ENCODE results near the gene NUCB1.

Gene NUCB1

GRCh38 chr19:48899781-48900476, at the start of gene NUCB1:
Gene NUCB1, plus strand, starts transcription at chr19:48900312. Its CDS starts 485 bp downstream, at chr19:48900797.
- Histone ChIP-seq H3K4me1 (ENCODE audit: low read length) (no peaks in the 10 kb centered on the region; the same call in 1 of the 2 replicates), H3K79me2 (ENCODE audit: low read length) (0 out of 2 replicates have a peak, but pooled peaks cover 4% of the 10 kb centered on the region), H3K27me3 (ENCODE audit: low read depth, low read length) (no peaks in the 10 kb centered on the region), H3K27ac (ENCODE audit: low read length) (peak within 1 kb of the TSS; percentile 66), H3K9me3 (ENCODE audit: insufficient read depth, low read length) (no peaks in the 10 kb centered on the region), H4K20me1 (ENCODE audit: insufficient read depth, low read length) (no peaks in the 10 kb centered on the region), H3K4me3 (ENCODE audit: low read length) (peak within 1 kb of the TSS; percentile 85), H2AFZ (ENCODE audit: low read depth, low read length) (peak within 1 kb of the TSS; percentile 83), H3K4me2 (ENCODE audit: low read length) (peak within 1 kb of the TSS; percentile 67), H3K36me3 (replicated peaks; ENCODE audit: low read depth, low read length) (peaks cover 4% of the 10 kb centered on the region), H3K9ac (ENCODE audit: low read length) (peak within 1 kb of the TSS; percentile 82)
- TF ChIP-seq CTCF (IDR thresholded peaks at IDR 0.05; ENCODE audit: low read depth, low read length) = peak; percentile 23; the same call in 1 of the 2 replicates
- TF ChIP-seq EZH2phosphoT487 (IDR thresholded peaks at IDR 0.05; ENCODE audit: low read depth) = no peak

- Histone ChIP-seq H3K79me2 (ENCODE audit: low read length) (no peaks in the 10 kb centered on the region), H3K4me1 (ENCODE audit: low read length) (no peaks in the 10 kb centered on the region), H3K27me3 (ENCODE audit: low read depth, low read length) (no peaks in the 10 kb centered on the region), H3K4me2 (ENCODE audit: low read length) (no peak overlapping the region), H4K20me1 (ENCODE audit: insufficient read depth, low read length) (no peaks in the 10 kb centered on the region), H3K9me3 (ENCODE audit: insufficient read depth, low read length) (no peaks in the 10 kb centered on the region), H3K36me3 (replicated peaks; ENCODE audit: low read depth, low read length) (no peaks in the 10 kb centered on the region), H2AFZ (ENCODE audit: low read depth, low read length) (no peak overlapping the region), H3K4me3 (ENCODE audit: low read length) (no peak overlapping the region), H3K9ac (ENCODE audit: low read length) (no peak overlapping the region), H3K27ac (ENCODE audit: low read length) (no peak overlapping the region)
- no peak for TF ChIP-seq EZH2phosphoT487 (IDR thresholded peaks at IDR 0.05; ENCODE audit: low read depth)
- TF ChIP-seq CTCF (IDR thresholded peaks at IDR 0.05; ENCODE audit: low read depth, low read length) = no peak
Observed at GRCh38 chr19:48852292-48852691, 47.8 kb upstream of the NUCB1 start.

GRCh38 chr19:48853483-48853882, 46.6 kb upstream of the NUCB1 start:
- Histone ChIP-seq H3K79me2 (ENCODE audit: low read length) (no peaks in the 10 kb centered on the region), H3K9me3 (ENCODE audit: insufficient read depth, low read length) (no peaks in the 10 kb centered on the region), H3K9ac (ENCODE audit: low read length) (no peak overlapping the region), H2AFZ (ENCODE audit: low read depth, low read length) (no peak overlapping the region), H3K4me2 (ENCODE audit: low read length) (no peak overlapping the region), H3K4me3 (ENCODE audit: low read length) (no peak overlapping the region), H3K36me3 (replicated peaks; ENCODE audit: low read depth, low read length) (no peaks in the 10 kb centered on the region), H3K4me1 (ENCODE audit: low read length) (no peaks in the 10 kb centered on the region), H4K20me1 (ENCODE audit: insufficient read depth, low read length) (no peaks in the 10 kb centered on the region), H3K27ac (ENCODE audit: low read length) (no peak overlapping the region), H3K27me3 (ENCODE audit: low read depth, low read length) (no peaks in the 10 kb centered on the region)
- no peak for TF ChIP-seq CTCF (IDR thresholded peaks at IDR 0.05; ENCODE audit: low read depth, low read length)

GRCh38 chr19:48854103-48854502, 46.0 kb upstream of the NUCB1 start:
- H3K36me3 ChIP-seq (replicated peaks; ENCODE audit: low read depth, low read length) = no peaks in the 10 kb centered on the region
- no peak overlapping the region for H3K4me2 ChIP-seq (ENCODE audit: low read length)
- no peaks in the 10 kb centered on the region for H4K20me1 ChIP-seq (ENCODE audit: insufficient read depth, low read length)
- no peaks in the 10 kb centered on the region for H3K4me1 ChIP-seq (ENCODE audit: low read length)
- no peaks in the 10 kb centered on the region for H3K79me2 ChIP-seq (ENCODE audit: low read length)
- no peaks in the 10 kb centered on the region for H3K9me3 ChIP-seq (ENCODE audit: insufficient read depth, low read length)
- no peaks in the 10 kb centered on the region for H3K27me3 ChIP-seq (ENCODE audit: low read depth, low read length)
- TF ChIP-seq CTCF (IDR thresholded peaks at IDR 0.05; ENCODE audit: low read depth, low read length) (no peak), EZH2phosphoT487 (IDR thresholded peaks at IDR 0.05; ENCODE audit: low read depth) (no peak)
- H3K9ac ChIP-seq (ENCODE audit: low read length) = no peak overlapping the region
- H2AFZ ChIP-seq (ENCODE audit: low read depth, low read length) = no peak overlapping the region
- H3K4me3 ChIP-seq (ENCODE audit: low read length) = no peak overlapping the region
- no peak overlapping the region for H3K27ac ChIP-seq (ENCODE audit: low read length)
